Lower leg skin (tissue), 3 donors: Measurements from ENCODE around the gene PTPRN.

Experiments
- POLR2A ChIP-seq, 2 donors: fragments of 450-650 bp; IDR thresholded peaks; one replicate each; pipeline ENCODE4 v1.6.1; 2016 to 2017; ENCODE audit warnings: antibody characterized with exemption in 2 of 2, mild to moderate bottlenecking in 1 of 2, moderate library complexity in 1 of 2
- TF ChIP-seq, protein P1 (sequence below), 3 donors: fragments of 450-650 bp; IDR thresholded peaks; one replicate each; pipeline ENCODE4 v1.5.1; 2016; ENCODE audit warnings: antibody characterized with exemption in 3 of 3, mild to moderate bottlenecking in 3 of 3, moderate library complexity in 2 of 3

DNA sequence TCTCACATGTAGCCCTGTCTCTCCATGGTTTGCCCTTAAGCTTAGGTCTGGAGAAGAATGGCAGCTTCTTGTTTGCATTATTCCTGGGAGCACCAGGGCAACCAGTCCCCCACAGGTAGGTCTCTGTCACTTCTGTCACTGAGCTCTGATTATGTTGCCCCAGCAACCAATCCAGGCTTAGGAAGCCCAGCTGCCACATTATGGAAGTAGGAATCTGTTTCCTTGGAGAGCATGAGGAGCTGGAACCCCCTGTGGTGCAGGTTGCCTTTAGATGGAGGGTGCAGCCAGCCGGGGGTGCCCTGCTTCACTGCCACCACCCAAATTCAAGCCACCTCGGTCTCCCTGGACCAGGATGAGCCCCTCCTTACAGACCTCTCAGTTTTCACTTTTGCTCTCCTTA, 18.5 kb upstream of the PTPRN start:
- TF ChIP-seq, protein P1, sequence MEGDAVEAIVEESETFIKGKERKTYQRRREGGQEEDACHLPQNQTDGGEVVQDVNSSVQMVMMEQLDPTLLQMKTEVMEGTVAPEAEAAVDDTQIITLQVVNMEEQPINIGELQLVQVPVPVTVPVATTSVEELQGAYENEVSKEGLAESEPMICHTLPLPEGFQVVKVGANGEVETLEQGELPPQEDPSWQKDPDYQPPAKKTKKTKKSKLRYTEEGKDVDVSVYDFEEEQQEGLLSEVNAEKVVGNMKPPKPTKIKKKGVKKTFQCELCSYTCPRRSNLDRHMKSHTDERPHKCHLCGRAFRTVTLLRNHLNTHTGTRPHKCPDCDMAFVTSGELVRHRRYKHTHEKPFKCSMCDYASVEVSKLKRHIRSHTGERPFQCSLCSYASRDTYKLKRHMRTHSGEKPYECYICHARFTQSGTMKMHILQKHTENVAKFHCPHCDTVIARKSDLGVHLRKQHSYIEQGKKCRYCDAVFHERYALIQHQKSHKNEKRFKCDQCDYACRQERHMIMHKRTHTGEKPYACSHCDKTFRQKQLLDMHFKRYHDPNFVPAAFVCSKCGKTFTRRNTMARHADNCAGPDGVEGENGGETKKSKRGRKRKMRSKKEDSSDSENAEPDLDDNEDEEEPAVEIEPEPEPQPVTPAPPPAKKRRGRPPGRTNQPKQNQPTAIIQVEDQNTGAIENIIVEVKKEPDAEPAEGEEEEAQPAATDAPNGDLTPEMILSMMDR (IDR thresholded peaks at IDR 0.05) = no peak
- no peak for TF ChIP-seq POLR2A (IDR thresholded peaks at IDR 0.05)
